CD14-positive monocyte (primary cell): ENCODE measurements around the gene WDFY3. TPM values are rescaled to one million over a fixed set of nuclear protein-coding genes. Genes with fewer than 3 reads are reported as not detected.

Source experiments
- DNase-seq, 3 donors: peaks; one replicate each; pipeline ENCODE4 v3.0.0-alpha.2; 2011 to 2022
- H2AFZ ChIP-seq: 2 replicates; pipeline ENCODE4 v1.6.0; 2012; ENCODE audit warnings: mild to moderate bottlenecking, low read depth, low read length, inconsistent platforms; ENCODE audit not compliant: insufficient read depth, poor library complexity, severe bottlenecking
- H3K27ac ChIP-seq, 2 donors: 1 replicate in 1 of 2; 2 replicates in 1 of 2; pipeline ENCODE4 v1.5.1; 2012 to 2013; ENCODE audit warnings: low read length in 2 of 2, control low read depth in 1 of 2, inconsistent platforms in 1 of 2, low read depth in 1 of 2, mild to moderate bottlenecking in 1 of 2
- H3K27me3 ChIP-seq, 2 donors: one replicate each; pipeline versions ENCODE4 v1.6.0 to v1.6.1; 2011 to 2013; ENCODE audit warnings: low read length in 2 of 2; ENCODE audit not compliant: control insufficient read depth in 2 of 2, insufficient read depth in 2 of 2
- H3K36me3 ChIP-seq, 2 donors: replicated peaks in 1 of 2; 1 replicate in 1 of 2; 2 replicates in 1 of 2; pipeline versions ENCODE4 v1.5.1 to v1.6.1; 2012 to 2013; ENCODE audit warnings: low read length in 2 of 2, control low read depth in 1 of 2, inconsistent platforms in 1 of 2, mild to moderate bottlenecking in 1 of 2; ENCODE audit not compliant: insufficient read depth in 2 of 2, control insufficient read depth in 1 of 2
- H3K4me1 ChIP-seq, 2 donors: 1 replicate in 1 of 2; 2 replicates in 1 of 2; pipeline versions ENCODE4 v1.5.1 to v1.6.1; 2012 to 2013; ENCODE audit warnings: low read length in 2 of 2, control low read depth in 1 of 2, inconsistent platforms in 1 of 2, mild to moderate bottlenecking in 1 of 2, moderate library complexity in 1 of 2; ENCODE audit not compliant: insufficient read depth in 2 of 2, control insufficient read depth in 1 of 2
- H3K4me2 ChIP-seq: replicated peaks from 2 replicates; pipeline ENCODE3; 2012; ENCODE audit warnings: low read length, moderate library complexity, mild to moderate bottlenecking; ENCODE audit not compliant: poor library complexity, severe bottlenecking; ENCODE audit errors: extremely low read depth
- H3K4me3 ChIP-seq, 3 experiments: fragments of 200-600 bp in 1 of 3; sonication (generic) in 1 of 3; replicated peaks in 1 of 3; 1 replicate in 2 of 3; 2 replicates in 1 of 3; pipeline ENCODE4 v1.5.1; 2011 to 2013; ENCODE audit warnings: low read length in 3 of 3, mild to moderate bottlenecking in 3 of 3, control low read depth in 2 of 3, low read depth in 2 of 3, inconsistent platforms in 1 of 3, moderate library complexity in 1 of 3
- H3K79me2 ChIP-seq: 2 replicates; pipeline ENCODE4 v1.6.0; 2012; ENCODE audit warnings: mild to moderate bottlenecking, control low read depth, inconsistent platforms, low read length, moderate library complexity; ENCODE audit not compliant: insufficient read depth
- H3K9ac ChIP-seq: 2 replicates; pipeline ENCODE4 v1.6.0; 2017; ENCODE audit warnings: low read length, mild to moderate bottlenecking; ENCODE audit not compliant: insufficient read depth, poor library complexity, severe bottlenecking
- H3K9me3 ChIP-seq, 2 donors: replicated peaks in 1 of 2; 1 replicate in 1 of 2; 2 replicates in 1 of 2; pipeline versions ENCODE4 v1.5.1 to v1.6.1; 2012 to 2013; ENCODE audit warnings: low read length in 2 of 2, control low read depth in 1 of 2; ENCODE audit not compliant: control insufficient read depth in 1 of 2, insufficient read depth in 1 of 2
- H4K20me1 ChIP-seq: 2 replicates; pipeline ENCODE4 v1.6.0; 2012; ENCODE audit warnings: mild to moderate bottlenecking, low read length, control low read depth, moderate library complexity; ENCODE audit not compliant: insufficient read depth
- H3K27ac Mint-ChIP-seq, 7 donors: one replicate each; pipeline ENCODE4 v1.8.0; 2020; ENCODE audit warnings: mild to moderate bottlenecking in 7 of 7, mixed read lengths in 7 of 7, moderate library complexity in 6 of 7, inconsistent platforms in 2 of 7
- H3K27me3 Mint-ChIP-seq, 3 donors: one replicate each; pipeline ENCODE4 v1.8.0; 2021 to 2022; ENCODE audit warnings: low read depth in 3 of 3, mild to moderate bottlenecking in 3 of 3, mixed read lengths in 3 of 3, moderate library complexity in 3 of 3, inconsistent platforms in 1 of 3
- H3K36me3 Mint-ChIP-seq, 2 donors: one replicate each; pipeline ENCODE4 v1.8.0; 2020; ENCODE audit warnings: mixed read lengths in 2 of 2, inconsistent platforms in 1 of 2, mild to moderate bottlenecking in 1 of 2
- H3K4me1 Mint-ChIP-seq: one replicate; pipeline ENCODE4 v1.8.0; 2020; ENCODE audit warnings: mild to moderate bottlenecking, mixed read lengths
- H3K4me3 Mint-ChIP-seq, 2 donors: one replicate each; pipeline ENCODE4 v1.8.0; 2020; ENCODE audit warnings: mild to moderate bottlenecking in 2 of 2, mixed read lengths in 2 of 2, moderate library complexity in 1 of 2
- H3K9me3 Mint-ChIP-seq, 7 donors: one replicate each; pipeline ENCODE4 v1.8.0; 2020 to 2022; ENCODE audit warnings: mixed read lengths in 7 of 7, mild to moderate bottlenecking in 6 of 7, moderate library complexity in 6 of 7, inconsistent platforms in 2 of 7
- WGBS: methylation state at CpG from one replicate; pipeline ENCODE4 v1.1.5; 2013; ENCODE audit warnings: missing lambda C conversion rate; ENCODE audit not compliant: insufficient coverage; 5-methylcytosine and 5-hydroxymethylcytosine counted together
- intact Hi-C, 2 donors: fragments of 100-400 bp; cut with micrococcal nuclease; formaldehyde crosslinking; loops; one replicate each; pipeline versions ENCODE4 v1.15.0 to v1.15.1; 2023
- polyA plus RNA-seq, 3 donors: library from polyadenylated mRNA; depleted of rRNA in 1 of 3; unstranded in 2 of 3; stranded (reverse) in 1 of 3; fragments of 300-500 nt in 2 of 3; fragments of >200 nt in 1 of 3; fragmentation: Illumina TruSeq in 2 of 3; gene quantifications; 1 replicate in 2 of 3; 2 replicates in 1 of 3; pipeline ENCODE4 v1.2.3, GENCODE V29; 2012 to 2021
- TF ChIP-seq, protein P1 (sequence below): fragments of 200-600 bp; IDR thresholded peaks from one replicate; pipeline ENCODE4 v1.8.0; 2022; ENCODE audit warnings: antibody characterized with exemption, mild to moderate bottlenecking

The WDFY3 gene
- polyA plus RNA-seq, 3 donors: 5.6 to 35.5 (median 5.9) TPM

GRCh38 chr4:84678976-84679744, 287.3 kb downstream of the WDFY3 start:
- no peaks in the 10 kb centered on the region for H3K9me3 Mint-ChIP-seq
- Histone ChIP-seq H3K27me3 (no peaks in the 10 kb centered on the region), H3K27ac (no peak overlapping the region), H3K4me2 (no peak overlapping the region), H3K4me3 (no peak overlapping the region), H3K79me2 (no peaks in the 10 kb centered on the region), H3K9me3 (no peaks in the 10 kb centered on the region), H2AFZ (no peak overlapping the region), H3K9ac (no peak overlapping the region), H3K36me3 (peaks cover 76 to 96% of the 10 kb centered on the region in 2 donors), H4K20me1 (peaks cover 19% of the 10 kb centered on the region), H3K4me1 (peaks cover 24 to 28% of the 10 kb centered on the region in 2 donors)
- H3K4me3 Mint-ChIP-seq: no peak overlapping the region
- peak overlapping the region in 1 of 7 donors; percentile 3 for H3K27ac Mint-ChIP-seq
- H3K36me3 Mint-ChIP-seq: peaks cover 76 to 94% of the 10 kb centered on the region in 2 donors
- intact Hi-C loops: no loop called here
- 100% methylated on average over 11 of the region's 14 CpGs for WGBS
- TF ChIP-seq, protein P1, sequence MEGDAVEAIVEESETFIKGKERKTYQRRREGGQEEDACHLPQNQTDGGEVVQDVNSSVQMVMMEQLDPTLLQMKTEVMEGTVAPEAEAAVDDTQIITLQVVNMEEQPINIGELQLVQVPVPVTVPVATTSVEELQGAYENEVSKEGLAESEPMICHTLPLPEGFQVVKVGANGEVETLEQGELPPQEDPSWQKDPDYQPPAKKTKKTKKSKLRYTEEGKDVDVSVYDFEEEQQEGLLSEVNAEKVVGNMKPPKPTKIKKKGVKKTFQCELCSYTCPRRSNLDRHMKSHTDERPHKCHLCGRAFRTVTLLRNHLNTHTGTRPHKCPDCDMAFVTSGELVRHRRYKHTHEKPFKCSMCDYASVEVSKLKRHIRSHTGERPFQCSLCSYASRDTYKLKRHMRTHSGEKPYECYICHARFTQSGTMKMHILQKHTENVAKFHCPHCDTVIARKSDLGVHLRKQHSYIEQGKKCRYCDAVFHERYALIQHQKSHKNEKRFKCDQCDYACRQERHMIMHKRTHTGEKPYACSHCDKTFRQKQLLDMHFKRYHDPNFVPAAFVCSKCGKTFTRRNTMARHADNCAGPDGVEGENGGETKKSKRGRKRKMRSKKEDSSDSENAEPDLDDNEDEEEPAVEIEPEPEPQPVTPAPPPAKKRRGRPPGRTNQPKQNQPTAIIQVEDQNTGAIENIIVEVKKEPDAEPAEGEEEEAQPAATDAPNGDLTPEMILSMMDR: no peak
- no peaks in the 10 kb centered on the region for H3K27me3 Mint-ChIP-seq
- H3K4me1 Mint-ChIP-seq: peaks cover 31% of the 10 kb centered on the region
- DNase-seq: no peak

- H3K9me3 Mint-ChIP-seq: no peaks in the 10 kb centered on the region
- no peak overlapping the region for H3K4me2 ChIP-seq
- peaks cover 18 to 19% of the 10 kb centered on the region in 2 donors for H3K4me1 ChIP-seq
- H3K27me3 Mint-ChIP-seq: no peaks in the 10 kb centered on the region
- no peak overlapping the region for H3K27ac ChIP-seq
- peaks cover 72 to 91% of the 10 kb centered on the region in 2 donors for H3K36me3 Mint-ChIP-seq
- H3K36me3 ChIP-seq: peaks cover 76 to 96% of the 10 kb centered on the region in 2 donors
- no peak overlapping the region for H3K4me3 Mint-ChIP-seq
- H4K20me1 ChIP-seq: peaks cover 18% of the 10 kb centered on the region
- no peak overlapping the region for H3K9ac ChIP-seq
- no peaks in the 10 kb centered on the region for H3K79me2 ChIP-seq
- 100% methylated on average over 2 of the region's 5 CpGs for WGBS
- DNase-seq: no peak
- no peaks in the 10 kb centered on the region for H3K9me3 ChIP-seq
- no peak overlapping the region for H3K4me3 ChIP-seq
- intact Hi-C loops: no loop called here
- no peak overlapping the region for H2AFZ ChIP-seq
- H3K27me3 ChIP-seq: no peaks in the 10 kb centered on the region
- peaks cover 22% of the 10 kb centered on the region for H3K4me1 Mint-ChIP-seq
- TF ChIP-seq, protein P1: no peak
- H3K27ac Mint-ChIP-seq: no peak overlapping the region
Observed at GRCh38 chr4:84677995-84678394, 288.5 kb downstream of the WDFY3 start.
